K562 (cell line): ENCODE data around the gene MEGF9. TPM values are rescaled to one million over a fixed set of nuclear protein-coding genes. Genes with fewer than 3 reads are reported as not detected.

Experiments
- ATAC-seq: fragments of 200-7000 bp; cut with Tn5 transposase; 3 replicates; pipeline ENCODE4 v1.9.1; 2020; ENCODE audit warnings: moderate library complexity
- BruUV-seq: library from RNA; stranded (reverse); fragments of 400-500 nt; replicated peaks from 2 replicates; lab custom pipeline; 2021; lab: Mats Ljungman, UMichigan
- CTCF ChIA-PET: fragments of 300-600 bp; formaldehyde crosslinking; extraction: SDS; loops from one replicate; lab custom pipeline; 2021; ENCODE audit warnings: low intra/inter-chr PET ratio; lab: Yijun Ruan, JAX
- POLR2A ChIA-PET: fragments of 300-600, 350-650 bp; sonication (Branson Sonifier 250); formaldehyde crosslinking; extraction: SDS; loops from one replicate; lab custom pipeline; 2021; ENCODE audit warnings: antibody characterized with exemption, inconsistent platforms; lab: Yijun Ruan, JAX
- DNase-seq, 4 experiments: peaks; one replicate each; pipeline versions ENCODE4 v3.0.0 to v3.0.0-alpha.2; 2011 to 2018; ENCODE audit warnings: low spot score in 3 of 4, mixed read lengths in 3 of 4; ENCODE audit errors: extremely low read depth in 1 of 4
- FAIRE-seq: peaks from 2 replicates; lab custom pipeline; 2011; peaks lifted over from hg19 to GRCh38; lab: Jason Lieb, UNC
- H2AFZ ChIP-seq: 2 replicates; pipeline ENCODE4 v1.6.0; 2011; ENCODE audit warnings: low read depth, low read length, control low read depth, inconsistent platforms
- H3K27ac ChIP-seq: fragments of 200-600 bp; 3 replicates; pipeline ENCODE4 v1.8.0; 2011; ENCODE audit warnings: low read depth, mild to moderate bottlenecking, control low read depth, inconsistent platforms, low read length, moderate library complexity, mixed read lengths; ENCODE audit errors: extremely low read depth
- H3K27me3 ChIP-seq, 2 experiments: fragments of 300-600 bp in 1 of 2; 2 replicates in 1 of 2; 3 replicates in 1 of 2; pipeline versions ENCODE4 v1.6.0 to v1.8.0; 2011; ENCODE audit warnings: inconsistent platforms in 2 of 2, low read length in 2 of 2, mild to moderate bottlenecking in 1 of 2, mixed read lengths in 1 of 2, moderate library complexity in 1 of 2; ENCODE audit not compliant: control insufficient read depth in 2 of 2, insufficient read depth in 2 of 2
- H3K36me3 ChIP-seq: fragments of 300-600 bp; 3 replicates; pipeline ENCODE4 v1.8.0; 2011; ENCODE audit warnings: mild to moderate bottlenecking, low read length, inconsistent platforms; ENCODE audit not compliant: control insufficient read depth, insufficient read depth
- H3K4me1 ChIP-seq, 2 experiments: fragments of 200-600 bp in 1 of 2; replicated peaks in 1 of 2; 2 replicates in 1 of 2; 3 replicates in 1 of 2; pipeline versions ENCODE4 v1.5.1 to v1.8.0; 2011; ENCODE audit warnings: inconsistent platforms in 2 of 2, low read length in 2 of 2, mild to moderate bottlenecking in 1 of 2, mixed read lengths in 1 of 2, moderate library complexity in 1 of 2; ENCODE audit not compliant: control insufficient read depth in 2 of 2, insufficient read depth in 2 of 2
- H3K4me2 ChIP-seq: 2 replicates; pipeline ENCODE4 v1.6.1; 2011; ENCODE audit warnings: low read length, control low read depth, inconsistent platforms, mixed read lengths; ENCODE audit not compliant: insufficient read depth
- H3K4me3 ChIP-seq: fragments of 200-600 bp; sonication (generic), shearing (Covaris generic); 2 replicates; pipeline ENCODE4 v1.5.1; 2016; ENCODE audit warnings: control low read depth, inconsistent platforms
- H3K79me2 ChIP-seq: fragments of 200-600 bp; 3 replicates; pipeline ENCODE4 v1.8.0; 2011; ENCODE audit warnings: low read length, inconsistent platforms; ENCODE audit not compliant: control insufficient read depth, insufficient read depth
- H3K9ac ChIP-seq, 2 experiments: 2 replicates each; pipeline versions ENCODE4 v1.6.0 to v1.6.1; 2011; ENCODE audit warnings: low read depth in 2 of 2, low read length in 2 of 2, control low read depth in 1 of 2, inconsistent platforms in 1 of 2, mild to moderate bottlenecking in 1 of 2, mixed read lengths in 1 of 2; ENCODE audit not compliant: insufficient read depth in 1 of 2
- H3K9me1 ChIP-seq: one replicate; pipeline ENCODE4 v1.6.0; 2011; ENCODE audit warnings: inconsistent platforms, mild to moderate bottlenecking, low read length, moderate library complexity; ENCODE audit not compliant: control insufficient read depth, insufficient read depth
- H3K9me3 ChIP-seq: replicated peaks from 2 replicates; pipeline ENCODE4 v1.5.1; 2011; ENCODE audit warnings: low read depth, low read length, inconsistent platforms; ENCODE audit not compliant: control insufficient read depth, insufficient read depth
- H4K20me1 ChIP-seq: replicated peaks from 2 replicates; pipeline ENCODE4 v1.6.1; 2011; ENCODE audit warnings: low read length, inconsistent platforms, mixed read lengths; ENCODE audit not compliant: control insufficient read depth, insufficient read depth
- CBFA2T3 ChIP-seq: fragments of 450-650 bp; IDR thresholded peaks from 2 replicates; pipeline ENCODE4 v1.6.1; 2017
- ELF4 ChIP-seq: fragments of 450-650 bp; formaldehyde crosslinking; IDR thresholded peaks from 2 replicates; pipeline ENCODE4 v1.4.0; 2022; ENCODE audit warnings: missing genetic modification characterization
- FOXA3 ChIP-seq, 2 experiments: fragments of 450-650 bp in 1 of 2; sonication (generic) in 1 of 2; formaldehyde crosslinking; IDR thresholded peaks in 1 of 2; conservative IDR thresholded peaks in 1 of 2; 2 replicates each; pipeline versions ENCODE4 v1.4.0 to v1.8.0; 2020 to 2022; ENCODE audit warnings: mild to moderate bottlenecking in 2 of 2, missing genetic modification reagents in 1 of 2
- GABPA ChIP-seq: fragments of 200-800 bp; sonication (Bioruptor generic); conservative IDR thresholded peaks from 2 replicates; pipeline ENCODE4 v1.6.1; 2016; ENCODE audit warnings: low read depth, missing genetic modification characterization, missing compliant biosample characterization
- HDAC3 ChIP-seq: fragments of 450-650 bp; IDR thresholded peaks from 2 replicates; pipeline ENCODE4 v1.6.1; 2018; ENCODE audit warnings: borderline replicate concordance, mild to moderate bottlenecking, moderate library complexity; ENCODE audit not compliant: partially characterized antibody
- KDM1A ChIP-seq, 2 experiments: fragments of 450-650 bp; IDR thresholded peaks; 2 replicates each; pipeline ENCODE4 v1.6.1; 2016; ENCODE audit warnings: mild to moderate bottlenecking in 2 of 2
- NFE2L1 ChIP-seq: fragments of 450-650 bp; IDR thresholded peaks from 2 replicates; pipeline ENCODE4 v1.6.1; 2016; ENCODE audit warnings: missing genetic modification characterization, low read depth, mild to moderate bottlenecking, missing compliant biosample characterization, moderate library complexity, borderline replicate concordance
- NR2C2 ChIP-seq, 2 experiments: fragments of 200-800 bp in 1 of 2; sonication (Bioruptor generic) in 1 of 2; sonication (generic) in 1 of 2; formaldehyde crosslinking in 1 of 2; IDR thresholded peaks; 2 replicates each; pipeline versions ENCODE4 v1.6.1 to v1.8.0; 2016 to 2022; ENCODE audit warnings: mild to moderate bottlenecking in 1 of 2, missing compliant biosample characterization in 1 of 2, missing genetic modification characterization in 1 of 2, missing genetic modification reagents in 1 of 2
- RCOR1 ChIP-seq, 2 experiments: IDR thresholded peaks; 2 replicates each; pipeline ENCODE4 v1.6.1; 2012; ENCODE audit warnings: low read depth in 2 of 2, low read length in 2 of 2, borderline replicate concordance in 1 of 2, improper control_type of control experiment in 1 of 2
- XRCC5 ChIP-seq: fragments of 200-400 bp; formaldehyde crosslinking; IDR thresholded peaks from 2 replicates; pipeline ENCODE4 v1.6.1; 2017; ENCODE audit warnings: low read depth, mild to moderate bottlenecking, low read length
- WGBS: fragments of 100-300 bp; shearing (Covaris generic); methylation state at CpG from one replicate; pipeline ENCODE4 v1.1.6; 2016; ENCODE audit warnings: low coverage, mixed read lengths; ENCODE audit not compliant: insufficient coverage; ENCODE audit errors: missing lambda C conversion rate; 5-methylcytosine and 5-hydroxymethylcytosine counted together
- in situ Hi-C: fragments of 300-500 bp; cut with MboI; formaldehyde crosslinking; loops from 4 replicates; pipeline ENCODE4 v1.15.0; 2018; ENCODE audit warnings: inconsistent platforms, mixed read lengths
- intact Hi-C: fragments of 100-400 bp; cut with micrococcal nuclease; formaldehyde crosslinking; loops from 2 replicates; pipeline ENCODE4 v1.14.2; 2022
- polyA plus RNA-seq, 8 experiments: library from polyadenylated mRNA; depleted of rRNA in 4 of 8; stranded (reverse) in 5 of 8; unstranded in 3 of 8; fragments of >200 nt; fragmentation: Nextera tagmentation in 2 of 8; fragmentation: Illumina TruSeq in 1 of 8; extraction: Ambion mirVana in 2 of 8; extraction: Trizol in 1 of 8; gene quantifications; 2 replicates each; pipeline versions ENCODE4 v1.2.1 to v1.2.3, GENCODE V29; 2011 to 2014; ENCODE audit warnings: inconsistent platforms in 1 of 8, missing spikeins in 1 of 8
- total RNA-seq, 7 experiments: library from RNA; depleted of rRNA in 6 of 7; stranded (reverse); fragments of >200 nt in 6 of 7; fragmentation: Illumina TruSeq in 2 of 7; extraction: Trizol in 2 of 7; gene quantifications; 2 replicates each; pipeline versions ENCODE4 v1.2.1 to v1.2.3, GENCODE V29; 2011 to 2021; ENCODE audit warnings: low replicate concordance in 1 of 7

The MEGF9 gene
- total and polyA plus RNA-seq, 9 of the 15 experiments (the other 6 are each of a cell fraction or from before 2014, with no cell fraction given): 2.1 to 6.2 (median 3.8) TPM

- intact Hi-C loops: loop anchor here (5.0 kb wide), 1 partner anchor 809 kb away; no protein-coding TSS in a partner anchor
- Histone ChIP-seq H3K27me3 (no peaks in the 10 kb centered on the region), H3K4me3 (no peak overlapping the region), H3K4me1 (peaks cover 0 to 3% of the 10 kb centered on the region in 2 experiments; a peak in 3 of 5 replicates), H3K9ac (no peak overlapping the region), H3K36me3 (no peaks in the 10 kb centered on the region), H3K27ac (no peak overlapping the region), H3K9me1 (no peaks in the 10 kb centered on the region), H4K20me1 (no peaks in the 10 kb centered on the region; the same call in 1 of the 2 replicates), H3K9me3 (no peaks in the 10 kb centered on the region), H3K4me2 (no peak overlapping the region), H2AFZ (no peak overlapping the region), H3K79me2 (no peaks in the 10 kb centered on the region)
- FAIRE-seq: no peak
- 18% methylated on average over 7 of the region's 7 CpGs for WGBS
- DNase-seq: no peak
- no TSS peak for BruUV-seq
- CTCF ChIA-PET: no interaction called here
- no peak for ATAC-seq
- TF ChIP-seq XRCC5 (no peak), HDAC3 (no peak), RCOR1 (IDR thresholded peaks at IDR 0.05; ENCODE audit: borderline replicate concordance in 1 of 2, low read depth in 2 of 2, low read length in 2 of 2) (peak in 1 of 2 experiments; percentile 37; a peak in 1 of 4 replicates), FOXA3 (CRISPR knock-in tag; conservative IDR thresholded peaks at IDR 0.05 in 1 of 2, IDR thresholded peaks at IDR 0.05 in 1 of 2) (0 out of 4 replicates have a peak, but pooled peaks of 1 of the 2 experiments have one; percentile 21), CBFA2T3 (peak; percentile 28), GABPA (tag) (peak; percentile 46; the same call in 1 of the 2 replicates), NR2C2 (CRISPR knock-in tag; IDR thresholded peaks at IDR 0.05) (no peak), NR2C2 (tag; IDR thresholded peaks at IDR 0.05) (peak; percentile 66; the same call in 1 of the 2 replicates), NFE2L1 (no peak), ELF4 (no peak), KDM1A (IDR thresholded peaks at IDR 0.05) (peak; percentile 67; a peak in 3 of 4 replicates)
- POLR2A ChIA-PET: interaction anchor here (1.2 kb wide), 1 partner anchor 13 kb away, joined by 4 read pairs; no protein-coding TSS in a partner anchor
- in situ Hi-C loops: no loop called here
Measured at GRCh38 chr9:120730654-120731514, 16.6 kb upstream of the MEGF9 start.
